GM18517 (cell line): Measurements from ENCODE around the gene CASK.
"Not testable (repeated sequence)": the region's sequence is repeated elsewhere in the genome, so short reads cannot be mapped to it uniquely, and the experiment has no call there.

ENCODE experiments used
- ATAC-seq: cut with Tn5 transposase; IDR thresholded peaks from one replicate; pipeline ENCODE4 v1.9.1; 2021; ENCODE audit warnings: mild to moderate bottlenecking, moderate library complexity; ENCODE audit not compliant: unreplicated experiment

Gene CASK

GRCh38 chrX:41739871-41740270 is 183.5 kb downstream of the CASK start:
- no peak for ATAC-seq

DNA sequence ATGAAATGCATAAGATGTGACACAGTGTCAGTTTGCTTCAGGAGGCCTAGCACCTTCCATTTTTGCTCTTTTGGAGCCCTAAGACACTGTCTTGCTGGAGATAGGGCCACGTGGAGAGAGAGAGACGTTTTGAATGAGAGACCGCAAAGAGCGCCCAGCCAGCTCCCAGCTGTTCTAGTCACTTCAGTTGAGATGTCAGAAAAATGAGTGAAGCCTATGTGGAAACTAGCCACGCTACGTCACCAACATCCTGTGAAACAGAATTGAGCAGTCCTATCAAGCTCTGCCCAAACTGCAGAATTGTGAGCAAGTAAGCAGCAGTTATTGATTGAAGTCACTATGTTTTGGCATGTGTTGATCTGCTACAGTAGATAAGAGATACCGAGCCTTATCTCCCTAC is 186.3 kb downstream of the CASK start:
- no peak for ATAC-seq

- ATAC-seq, result no peak
Measured at GRCh38 chrX:41734530-41734929, 188.8 kb downstream of the CASK start.

GRCh38 chrX:41733939-41734338 is 189.4 kb downstream of the CASK start:
- peak; percentile 98 for ATAC-seq

GRCh38 chrX:41732260-41732659 is 191.1 kb downstream of the CASK start:
- ATAC-seq, result no peak

- no peak for ATAC-seq
Measured at GRCh38 chrX:41730081-41730480, 193.3 kb downstream of the CASK start.

DNA sequence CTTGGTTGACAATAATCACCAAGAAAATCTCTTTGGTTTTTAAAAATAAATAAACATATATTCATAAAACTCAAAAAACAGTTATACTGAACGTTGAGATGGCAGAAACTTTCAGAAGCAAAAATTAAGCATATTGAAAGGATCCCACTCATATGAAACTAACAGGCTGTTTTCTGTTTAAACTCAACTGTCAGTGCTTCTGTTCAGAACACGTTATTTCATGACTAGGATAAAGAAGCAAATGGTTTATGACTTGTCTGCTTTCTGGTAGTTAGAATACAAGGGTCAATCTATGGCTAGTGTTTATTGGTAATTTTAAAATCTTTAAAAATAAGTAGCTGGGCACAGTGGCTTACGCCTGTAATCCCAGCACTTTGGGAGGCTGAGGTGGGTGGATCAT is 195.2 kb downstream of the CASK start:
- ATAC-seq, result no peak

- no peak for ATAC-seq
Measured at GRCh38 chrX:41723826-41724225, 199.5 kb downstream of the CASK start, which contains the start of gene GPR82. GPR82 (plus strand) TSS chrX:41724181; CDS start chrX:41727027, 2,846 bp downstream.

GRCh38 chrX:41722816-41723618 is 200.3 kb downstream of the CASK start:
- ATAC-seq, result no peak

DNA sequence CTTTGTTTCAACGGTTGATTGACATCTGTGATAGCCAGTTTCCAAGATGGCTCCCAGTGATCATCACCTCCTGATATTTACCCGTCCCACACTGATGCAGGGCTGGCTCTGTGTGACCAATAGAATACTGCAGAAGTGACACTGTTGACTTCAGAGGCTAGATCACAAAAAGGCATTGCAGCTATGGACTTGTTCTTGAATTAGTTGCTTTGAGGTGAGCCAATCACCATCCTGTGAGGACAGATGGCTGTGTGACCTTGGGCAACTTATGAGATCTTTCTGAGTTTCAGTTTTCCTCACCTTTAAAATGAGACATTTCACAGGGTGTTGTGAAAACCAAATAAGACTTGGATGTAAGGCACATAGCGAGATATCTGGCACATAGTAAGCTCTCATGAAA is 201.1 kb downstream of the CASK start:
- ATAC-seq, result no peak

DNA sequence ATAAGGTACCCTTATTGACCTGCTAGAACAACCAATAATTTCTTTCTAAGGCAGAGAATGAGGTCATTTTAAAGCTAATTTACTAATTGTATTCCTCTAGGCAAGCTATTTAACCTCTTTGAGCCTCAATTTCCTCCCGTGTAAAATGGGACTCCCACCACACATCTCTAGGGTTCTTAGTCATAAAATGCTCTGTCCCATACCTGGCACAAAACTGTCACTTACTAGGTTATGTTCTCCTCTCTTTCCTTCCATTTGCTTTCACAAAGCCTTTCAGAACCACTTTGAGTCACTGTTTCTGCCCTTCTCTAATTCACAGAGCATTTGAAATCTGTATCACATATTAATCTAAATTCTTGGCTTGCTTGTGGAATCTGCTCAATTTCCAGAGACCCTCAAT is 201.8 kb downstream of the CASK start:
- ATAC-seq, result no peak

DNA sequence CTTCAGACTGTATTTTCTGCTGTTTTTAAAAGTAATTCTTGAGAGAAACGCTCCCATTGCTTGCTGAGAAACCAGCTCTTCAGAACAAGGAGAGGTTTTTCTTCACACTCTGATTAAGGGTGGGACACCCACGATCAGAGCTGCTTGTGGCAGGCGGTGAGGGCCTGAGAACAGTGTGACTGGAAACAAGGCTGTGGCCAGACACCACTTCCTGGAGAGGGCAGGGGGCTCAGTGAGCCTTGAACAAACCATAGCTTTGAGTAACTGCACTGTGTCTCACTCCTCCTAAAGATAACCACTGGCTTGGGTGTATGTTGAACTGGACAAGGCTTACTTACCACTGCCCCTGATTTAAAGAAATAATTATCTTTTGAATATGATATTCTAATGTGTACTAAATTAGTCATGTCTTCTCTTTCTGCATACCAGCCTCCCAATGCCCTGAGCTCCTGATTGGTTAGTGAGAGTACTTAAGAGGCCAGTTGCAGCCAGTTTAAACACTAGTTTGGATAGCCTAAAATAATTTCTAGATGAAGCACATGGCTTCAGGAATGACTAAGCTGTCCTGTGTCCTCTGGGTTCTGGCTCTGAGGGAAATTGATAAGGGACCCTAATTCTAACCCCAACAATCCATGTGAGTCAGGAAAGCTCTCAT is 203.1 kb downstream of the CASK start:
- ATAC-seq, result peak; percentile 70

DNA sequence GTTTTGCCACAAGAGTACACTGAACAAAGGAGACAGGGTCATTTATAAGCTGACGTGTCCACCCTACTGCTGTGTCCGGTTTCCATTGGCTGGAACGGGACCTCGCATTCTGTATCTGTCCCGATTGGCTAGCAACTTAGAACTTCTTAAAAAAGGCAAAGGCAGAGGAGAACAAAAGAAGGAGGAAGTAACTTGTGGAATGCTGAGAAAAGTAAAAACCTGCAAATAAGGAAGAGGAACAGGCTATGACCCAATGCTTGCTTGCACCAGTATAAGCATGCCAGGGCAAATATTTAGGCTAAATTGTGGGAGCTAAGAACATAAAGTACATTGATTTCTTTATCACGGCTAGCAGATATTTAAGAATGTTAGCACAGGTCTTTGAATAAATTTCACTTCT is 203.7 kb downstream of the CASK start:
- ATAC-seq, result not testable (repeated sequence)

GRCh38 chrX:41718481-41719235 is 204.7 kb downstream of the CASK start:
- no peak for ATAC-seq

GRCh38 chrX:41716767-41717473 is 206.4 kb downstream of the CASK start:
- ATAC-seq, result no peak

- ATAC-seq, result no peak
Measured at GRCh38 chrX:41716222-41716621, 207.1 kb downstream of the CASK start.

- no peak for ATAC-seq
Measured at GRCh38 chrX:41711021-41711667, 212.2 kb downstream of the CASK start.

GRCh38 chrX:41708486-41708885 is 214.9 kb downstream of the CASK start:
- ATAC-seq, result no peak

DNA sequence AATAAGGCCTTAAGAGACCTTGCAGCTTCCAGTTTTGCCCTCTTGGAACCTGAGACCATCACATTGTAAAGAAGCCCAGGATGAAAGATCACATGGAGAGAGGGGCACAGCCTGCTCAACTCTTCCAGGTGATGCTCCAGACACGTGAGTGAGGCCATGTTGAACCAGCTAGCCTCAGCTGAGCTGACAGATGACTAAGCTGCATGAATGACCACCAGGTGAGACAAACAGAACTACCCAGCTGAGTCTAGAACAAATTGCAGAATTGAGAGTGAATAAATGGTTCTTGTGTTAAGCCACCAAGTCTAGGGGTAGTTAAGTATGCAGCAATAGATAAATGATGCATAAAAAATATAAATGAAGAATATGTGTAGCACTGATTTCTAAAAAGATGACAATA is 216.1 kb downstream of the CASK start:
- no peak for ATAC-seq

GRCh38 chrX:41705680-41706374 is 217.5 kb downstream of the CASK start:
- peak; percentile 89 for ATAC-seq
